Parathyroid adenoma (tissue), 2 donors: ENCODE results near the gene SPG11.

Experiments
- H2AFZ ChIP-seq: fragments of 300-600 bp; sonication (generic); one replicate; pipeline ENCODE4 v1.7.0; 2017; ENCODE audit warnings: antibody characterized with exemption, mild to moderate bottlenecking
- H3K27ac ChIP-seq: fragments of 300-600 bp; sonication (generic); one replicate; pipeline ENCODE4 v1.7.0; 2017
- H3K27me3 ChIP-seq: fragments of 300-600 bp; sonication (generic); one replicate; pipeline ENCODE4 v1.7.0; 2017; ENCODE audit warnings: low read length; ENCODE audit not compliant: control insufficient read depth, insufficient read depth
- H3K36me3 ChIP-seq: fragments of 300-600 bp; sonication (generic); one replicate; pipeline ENCODE4 v1.7.0; 2017; ENCODE audit warnings: low read length; ENCODE audit not compliant: control insufficient read depth, insufficient read depth
- H3K4me1 ChIP-seq: fragments of 300-600 bp; sonication (generic); one replicate; pipeline ENCODE4 v1.7.0; 2017; ENCODE audit warnings: control low read depth
- H3K4me2 ChIP-seq: fragments of 300-600 bp; sonication (generic); one replicate; pipeline ENCODE4 v1.7.0; 2017; ENCODE audit warnings: low read length
- H3K4me3 ChIP-seq: fragments of 300-600 bp; sonication (generic); one replicate; pipeline ENCODE4 v1.7.0; 2017; ENCODE audit warnings: low read depth, low read length
- H3K79me2 ChIP-seq: fragments of 300-600 bp; sonication (generic); one replicate; pipeline ENCODE4 v1.7.0; 2017; ENCODE audit warnings: control low read depth
- H3K9ac ChIP-seq: fragments of 300-600 bp; sonication (generic); one replicate; pipeline ENCODE4 v1.7.0; 2017; ENCODE audit warnings: mild to moderate bottlenecking
- H3K9me3 ChIP-seq: fragments of 300-600 bp; sonication (generic); one replicate; pipeline ENCODE4 v1.7.0; 2017; ENCODE audit warnings: low read length; ENCODE audit not compliant: control insufficient read depth
- TF ChIP-seq, protein P1 (sequence below): fragments of 300-600 bp; sonication (generic); IDR thresholded peaks from one replicate; pipeline ENCODE4 v1.7.0; 2017; ENCODE audit warnings: antibody characterized with exemption, mild to moderate bottlenecking
- donor health status: primary hyperparathyroidism.

The SPG11 gene

DNA sequence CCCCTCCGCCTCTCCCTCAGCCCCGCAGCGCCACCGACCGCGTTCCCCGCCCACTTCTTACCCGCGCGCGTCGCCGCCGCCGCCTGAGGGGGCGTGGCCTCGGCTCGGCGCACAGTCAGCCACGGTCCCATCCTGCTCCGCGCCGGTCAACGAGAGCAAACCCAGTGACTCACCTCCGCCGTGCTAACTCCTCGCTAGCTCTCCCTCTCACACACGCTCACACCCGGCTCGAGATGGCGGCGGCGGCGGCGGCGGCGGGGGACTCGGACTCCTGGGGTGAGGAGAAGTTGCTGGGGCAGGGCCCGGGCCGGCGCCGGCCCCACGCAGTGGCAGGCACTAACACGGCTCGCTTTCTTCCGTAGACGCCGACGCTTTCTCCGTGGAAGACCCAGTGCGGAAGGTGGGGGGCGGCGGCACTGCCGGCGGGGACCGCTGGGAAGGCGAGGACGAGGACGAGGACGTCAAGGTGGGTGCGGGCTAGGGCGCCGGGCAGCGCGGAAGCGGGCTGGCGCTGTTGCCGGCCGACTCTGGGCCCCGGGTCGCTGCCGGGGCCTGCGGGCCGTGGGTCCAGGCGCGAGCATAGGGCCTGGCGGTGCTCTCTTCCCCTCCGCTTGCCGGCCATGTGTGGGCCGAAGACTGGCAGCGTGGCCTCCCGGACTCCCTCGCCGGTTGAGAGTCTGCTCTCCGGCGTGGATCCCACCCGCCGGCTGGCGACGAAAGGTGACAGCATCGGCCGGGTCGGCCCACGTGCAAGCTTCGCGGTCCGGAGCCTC is 126.3 kb downstream of the SPG11 start, which contains the start of gene EIF3J:
Gene EIF3J (plus strand): TSS at position 186 of the 773 bp plus-strand sequence. CDS start 48 bp downstream, at position 234.
- peak within 1 kb of the TSS; percentile 97 for H3K4me2 ChIP-seq
- H3K79me2 ChIP-seq: peaks cover 8% of the 10 kb centered on the region
- H3K27me3 ChIP-seq: no peaks in the 10 kb centered on the region
- H3K4me3 ChIP-seq: peak within 1 kb of the TSS; percentile 88
- H3K9me3 ChIP-seq: no peaks in the 10 kb centered on the region
- TF ChIP-seq, protein P1, sequence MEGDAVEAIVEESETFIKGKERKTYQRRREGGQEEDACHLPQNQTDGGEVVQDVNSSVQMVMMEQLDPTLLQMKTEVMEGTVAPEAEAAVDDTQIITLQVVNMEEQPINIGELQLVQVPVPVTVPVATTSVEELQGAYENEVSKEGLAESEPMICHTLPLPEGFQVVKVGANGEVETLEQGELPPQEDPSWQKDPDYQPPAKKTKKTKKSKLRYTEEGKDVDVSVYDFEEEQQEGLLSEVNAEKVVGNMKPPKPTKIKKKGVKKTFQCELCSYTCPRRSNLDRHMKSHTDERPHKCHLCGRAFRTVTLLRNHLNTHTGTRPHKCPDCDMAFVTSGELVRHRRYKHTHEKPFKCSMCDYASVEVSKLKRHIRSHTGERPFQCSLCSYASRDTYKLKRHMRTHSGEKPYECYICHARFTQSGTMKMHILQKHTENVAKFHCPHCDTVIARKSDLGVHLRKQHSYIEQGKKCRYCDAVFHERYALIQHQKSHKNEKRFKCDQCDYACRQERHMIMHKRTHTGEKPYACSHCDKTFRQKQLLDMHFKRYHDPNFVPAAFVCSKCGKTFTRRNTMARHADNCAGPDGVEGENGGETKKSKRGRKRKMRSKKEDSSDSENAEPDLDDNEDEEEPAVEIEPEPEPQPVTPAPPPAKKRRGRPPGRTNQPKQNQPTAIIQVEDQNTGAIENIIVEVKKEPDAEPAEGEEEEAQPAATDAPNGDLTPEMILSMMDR: no peak
- no peaks in the 10 kb centered on the region for H3K36me3 ChIP-seq
- peak within 1 kb of the TSS; percentile 72 for H3K9ac ChIP-seq
- peak within 1 kb of the TSS; percentile 84 for H3K27ac ChIP-seq
- H3K4me1 ChIP-seq: no peaks in the 10 kb centered on the region
- H2AFZ ChIP-seq: peak within 1 kb of the TSS; percentile 90

DNA sequence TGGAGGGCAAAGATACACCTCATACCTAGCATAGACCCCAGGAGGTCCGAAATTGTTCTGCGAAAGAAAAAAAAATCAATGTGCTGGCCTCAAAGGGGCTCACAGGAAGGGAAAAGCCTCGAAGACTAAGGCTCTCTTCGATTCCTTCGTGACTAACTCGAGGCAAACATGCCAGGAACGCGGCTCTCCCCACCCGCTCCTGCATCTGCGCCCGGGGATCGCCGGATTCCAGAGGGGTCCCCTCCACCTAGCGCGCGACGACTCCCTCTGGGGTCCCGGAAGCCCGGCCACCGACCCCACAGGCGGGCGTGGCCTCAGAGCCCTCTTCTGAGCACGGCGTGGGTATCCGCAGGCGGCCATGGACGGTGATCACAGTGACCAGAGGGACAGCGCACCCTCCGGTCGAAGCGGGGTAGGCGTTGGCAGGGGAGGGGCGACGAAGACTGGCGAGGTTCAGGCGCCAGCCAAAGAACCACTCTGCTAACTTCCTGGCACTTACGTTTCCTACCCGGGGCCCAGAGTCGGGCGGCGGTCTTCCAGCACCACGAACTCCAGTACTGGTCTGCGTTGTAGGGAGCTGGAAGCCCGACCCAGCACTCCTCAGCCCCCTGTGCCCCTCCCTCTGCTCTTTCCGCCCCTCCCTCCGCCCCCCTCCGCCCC is 127.0 kb downstream of the SPG11 start:
- Histone ChIP-seq H3K9me3 (no peaks in the 10 kb centered on the region), H3K36me3 (no peaks in the 10 kb centered on the region), H3K4me1 (no peaks in the 10 kb centered on the region), H3K27me3 (no peaks in the 10 kb centered on the region), H2AFZ (peak overlapping the region; percentile 74), H3K79me2 (peaks cover 8% of the 10 kb centered on the region), H3K27ac (peak overlapping the region; percentile 84), H3K4me2 (peak overlapping the region; percentile 97), H3K9ac (no peak overlapping the region), H3K4me3 (peak overlapping the region; percentile 86)
- TF ChIP-seq, protein P1: peak; percentile 34

DNA sequence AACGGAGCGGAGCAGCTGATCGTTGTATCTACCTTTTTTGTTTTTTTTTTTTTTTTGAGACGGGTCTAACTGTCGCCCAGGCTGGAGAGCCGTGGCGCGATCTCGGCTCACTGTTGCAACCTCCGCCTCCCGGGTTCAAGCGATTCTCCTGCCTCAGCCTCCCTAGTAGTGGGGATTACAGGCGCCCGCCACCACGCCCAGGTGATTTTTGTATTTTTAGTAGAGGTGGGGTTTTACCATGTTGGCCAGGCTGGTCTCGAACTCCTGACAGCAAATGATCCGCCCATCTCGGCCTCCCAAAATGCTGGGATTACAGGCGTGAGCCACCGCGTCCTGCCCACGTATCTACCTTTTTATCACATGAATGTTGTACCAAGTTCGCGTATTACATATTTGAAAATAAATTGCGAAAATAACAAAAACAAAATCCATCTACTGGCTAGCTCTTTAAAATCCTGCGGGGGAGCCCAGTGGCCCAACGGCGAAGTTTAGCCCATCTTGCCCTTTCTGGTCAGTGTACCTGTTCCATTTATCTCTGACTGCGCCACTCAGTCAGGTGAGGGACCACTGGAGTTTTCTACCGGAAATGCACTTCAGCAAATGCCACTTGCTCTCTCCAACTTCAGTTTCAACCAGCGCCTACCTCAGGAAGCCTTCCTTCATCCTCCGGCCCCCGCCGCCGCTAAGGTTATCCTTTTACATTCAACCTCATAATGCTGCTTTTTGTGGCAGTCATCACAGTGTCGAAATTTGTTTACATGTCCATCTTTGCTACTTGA is 127.8 kb downstream of the SPG11 start:
- H2AFZ ChIP-seq: peak overlapping the region; percentile 74
- peaks cover 2% of the 10 kb centered on the region for H3K79me2 ChIP-seq
- H3K4me1 ChIP-seq: no peaks in the 10 kb centered on the region
- H3K36me3 ChIP-seq: no peaks in the 10 kb centered on the region
- H3K4me3 ChIP-seq: peak overlapping the region; percentile 86
- H3K27ac ChIP-seq: peak overlapping the region; percentile 84
- no peak overlapping the region for H3K9ac ChIP-seq
- H3K9me3 ChIP-seq: no peaks in the 10 kb centered on the region
- TF ChIP-seq, protein P1: no peak
- peak overlapping the region; percentile 97 for H3K4me2 ChIP-seq
- no peaks in the 10 kb centered on the region for H3K27me3 ChIP-seq

DNA sequence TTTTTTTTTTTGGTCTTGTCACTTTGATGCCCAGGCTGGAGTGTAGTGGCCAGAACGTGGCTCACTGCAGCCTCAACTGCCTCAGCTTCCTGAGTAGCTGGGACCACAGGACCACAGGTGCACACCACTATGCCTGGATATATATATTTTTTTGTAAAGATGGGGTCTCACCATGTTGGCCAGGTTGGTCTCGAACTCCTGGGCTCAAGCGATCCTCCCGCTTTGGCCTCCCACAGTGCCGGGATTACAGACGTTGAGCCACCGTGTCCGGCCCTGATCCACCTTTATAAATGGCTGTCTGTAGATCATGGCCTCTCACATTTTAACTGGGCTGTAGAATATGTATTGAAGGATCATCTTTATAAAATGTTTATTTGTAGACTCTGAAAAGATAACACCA is 128.4 kb downstream of the SPG11 start:
- Histone ChIP-seq H3K27ac (no peak overlapping the region), H2AFZ (no peak overlapping the region), H3K9ac (no peak overlapping the region), H3K4me1 (no peaks in the 10 kb centered on the region), H3K4me3 (no peak overlapping the region), H3K4me2 (no peak overlapping the region), H3K79me2 (no peaks in the 10 kb centered on the region), H3K9me3 (no peaks in the 10 kb centered on the region), H3K27me3 (no peaks in the 10 kb centered on the region), H3K36me3 (no peaks in the 10 kb centered on the region)
- TF ChIP-seq, protein P1: no peak
